ENCODE data around the gene SPATA16. TPM values are rescaled to one million over a fixed set of nuclear protein-coding genes. Genes with fewer than 3 reads are reported as not detected.

SPATA16 gene
- total RNA-seq, 4 donors from 2014 or later, result not detected

- no peaks in the 10 kb centered on the region for H3K4me1 ChIP-seq
- no peaks in the 10 kb centered on the region for H3K27me3 ChIP-seq
- no peak for DNase-seq (ENCODE audit: low spot score in 2 of 2)
- WGBS, result 58% methylated on average over 1 of the region's 1 CpG
- TF ChIP-seq POLR2AphosphoS5 (IDR thresholded peaks at IDR 0.05) (no peak), POLR2A (IDR thresholded peaks at IDR 0.05) (no peak), EP300 (IDR thresholded peaks at IDR 0.05) (no peak), CTCF (IDR thresholded peaks at IDR 0.05) (no peak)
- H3K9me3 ChIP-seq, result no peaks in the 10 kb centered on the region
- H3K27ac ChIP-seq, result no peak overlapping the region
- no peak overlapping the region for H3K4me3 ChIP-seq
- no peaks in the 10 kb centered on the region for H3K36me3 ChIP-seq
Observed at GRCh38 chr3:172915911-172916514, 225.0 kb downstream of the SPATA16 start.

- DNase-seq (ENCODE audit: low spot score in 2 of 2), result no peak
Observed at GRCh38 chr3:172914854-172915253, 226.2 kb downstream of the SPATA16 start.

GRCh38 chr3:172913911-172914655 is 227.0 kb downstream of the SPATA16 start:
- Histone ChIP-seq H3K9me3 (no peaks in the 10 kb centered on the region), H3K4me1 (no peaks in the 10 kb centered on the region), H3K4me3 (no peak overlapping the region), H3K27ac (no peak overlapping the region), H3K36me3 (no peaks in the 10 kb centered on the region), H3K27me3 (no peaks in the 10 kb centered on the region)
- TF ChIP-seq CTCF (IDR thresholded peaks at IDR 0.05) (no peak), EP300 (IDR thresholded peaks at IDR 0.05) (no peak), POLR2AphosphoS5 (IDR thresholded peaks at IDR 0.05) (no peak), POLR2A (IDR thresholded peaks at IDR 0.05) (no peak)
- 52% methylated on average over 5 of the region's 5 CpGs for WGBS
- no peak for DNase-seq (ENCODE audit: low spot score in 2 of 2)

More at GRCh38 chr3:172914854-172915253, 226.2 kb downstream of the SPATA16 start:
- H3K36me3 ChIP-seq, result no peaks in the 10 kb centered on the region
- no peak overlapping the region for H3K27ac ChIP-seq
- H3K4me1 ChIP-seq, result no peaks in the 10 kb centered on the region
- 55% methylated on average over 1 of the region's 1 CpG for WGBS
- no peaks in the 10 kb centered on the region for H3K27me3 ChIP-seq
- no peaks in the 10 kb centered on the region for H3K9me3 ChIP-seq
- no peak for TF ChIP-seq CTCF (IDR thresholded peaks at IDR 0.05)
- no peak for TF ChIP-seq EP300 (IDR thresholded peaks at IDR 0.05)
- no peak for TF ChIP-seq POLR2AphosphoS5 (IDR thresholded peaks at IDR 0.05)
- TF ChIP-seq POLR2A (IDR thresholded peaks at IDR 0.05), result no peak
- no peak overlapping the region for H3K4me3 ChIP-seq

GRCh38 chr3:172911142-172911541 is 229.9 kb downstream of the SPATA16 start:
- DNase-seq (ENCODE audit: low spot score in 2 of 2), result no peak
- no peak overlapping the region for H3K27ac ChIP-seq
- H3K4me1 ChIP-seq, result no peaks in the 10 kb centered on the region
- no peak for TF ChIP-seq POLR2A (IDR thresholded peaks at IDR 0.05)
- TF ChIP-seq CTCF (IDR thresholded peaks at IDR 0.05), result no peak
- TF ChIP-seq POLR2AphosphoS5 (IDR thresholded peaks at IDR 0.05), result no peak
- no peak for TF ChIP-seq EP300 (IDR thresholded peaks at IDR 0.05)
- H3K9me3 ChIP-seq, result no peaks in the 10 kb centered on the region
- 96% methylated on average over 3 of the region's 3 CpGs for WGBS
- no peaks in the 10 kb centered on the region for H3K27me3 ChIP-seq
- H3K36me3 ChIP-seq, result no peaks in the 10 kb centered on the region
- H3K4me3 ChIP-seq, result no peak overlapping the region

- Histone ChIP-seq H3K4me3 (no peak overlapping the region), H3K27ac (no peak overlapping the region), H3K36me3 (no peaks in the 10 kb centered on the region), H3K4me1 (no peaks in the 10 kb centered on the region), H3K27me3 (no peaks in the 10 kb centered on the region), H3K9me3 (no peaks in the 10 kb centered on the region)
- no peak for TF ChIP-seq CTCF (IDR thresholded peaks at IDR 0.05)
- no peak for TF ChIP-seq EP300 (IDR thresholded peaks at IDR 0.05)
- TF ChIP-seq POLR2AphosphoS5 (IDR thresholded peaks at IDR 0.05), result no peak
- TF ChIP-seq POLR2A (IDR thresholded peaks at IDR 0.05), result no peak
- WGBS, result 69% methylated on average over 2 of the region's 2 CpGs
- no peak for DNase-seq (ENCODE audit: low spot score in 2 of 2)
Observed at GRCh38 chr3:172908771-172909270, 232.2 kb downstream of the SPATA16 start.

Data from suprapubic skin (tissue), 4 donors.